ENCODE results near the gene SNAPC4.

Gene SNAPC4

GRCh38 chr9:136405481-136405880 is 5.5 kb upstream of the SNAPC4 start:
- TF ChIP-seq CTCF (IDR thresholded peaks at IDR 0.05), result no peak
- Histone ChIP-seq H3K4me1 (no peaks in the 10 kb centered on the region), H3K4me2 (ENCODE audit: low read length) (no peak overlapping the region), H3K79me2 (no peaks in the 10 kb centered on the region), H3K9me3 (ENCODE audit: control insufficient read depth, low read length) (no peaks in the 10 kb centered on the region), H3K4me3 (ENCODE audit: low read depth, low read length) (no peak overlapping the region), H3K27ac (no peak overlapping the region), H3K27me3 (ENCODE audit: control insufficient read depth, insufficient read depth, low read length) (no peaks in the 10 kb centered on the region), H3K36me3 (ENCODE audit: control insufficient read depth, insufficient read depth, low read length) (no peaks in the 10 kb centered on the region), H2AFZ (no peak overlapping the region), H3K9ac (no peak overlapping the region)

- no peaks in the 10 kb centered on the region for H3K36me3 ChIP-seq (ENCODE audit: control insufficient read depth, insufficient read depth, low read length)
- no peaks in the 10 kb centered on the region for H3K9me3 ChIP-seq (ENCODE audit: control insufficient read depth, low read length)
- no peaks in the 10 kb centered on the region for H3K27me3 ChIP-seq (ENCODE audit: control insufficient read depth, insufficient read depth, low read length)
- no peaks in the 10 kb centered on the region for H3K4me1 ChIP-seq
- TF ChIP-seq CTCF (IDR thresholded peaks at IDR 0.05), result no peak
- H3K9ac ChIP-seq, result no peak overlapping the region
- H3K4me3 ChIP-seq (ENCODE audit: low read depth, low read length), result no peak overlapping the region
- no peak overlapping the region for H2AFZ ChIP-seq
- no peak overlapping the region for H3K27ac ChIP-seq
- H3K79me2 ChIP-seq, result no peaks in the 10 kb centered on the region
- H3K4me2 ChIP-seq (ENCODE audit: low read length), result no peak overlapping the region
Observed at GRCh38 chr9:136404801-136405136, 4.8 kb upstream of the SNAPC4 start.

GRCh38 chr9:136403915-136404800 is 4.2 kb upstream of the SNAPC4 start:
- TF ChIP-seq CTCF (IDR thresholded peaks at IDR 0.05), result no peak
- H2AFZ ChIP-seq, result no peak overlapping the region
- no peaks in the 10 kb centered on the region for H3K36me3 ChIP-seq (ENCODE audit: control insufficient read depth, insufficient read depth, low read length)
- H3K4me3 ChIP-seq (ENCODE audit: low read depth, low read length), result no peak overlapping the region
- no peak overlapping the region for H3K27ac ChIP-seq
- H3K79me2 ChIP-seq, result no peaks in the 10 kb centered on the region
- H3K9ac ChIP-seq, result no peak overlapping the region
- H3K9me3 ChIP-seq (ENCODE audit: control insufficient read depth, low read length), result no peaks in the 10 kb centered on the region
- no peak overlapping the region for H3K4me2 ChIP-seq (ENCODE audit: low read length)
- H3K4me1 ChIP-seq, result no peaks in the 10 kb centered on the region
- no peaks in the 10 kb centered on the region for H3K27me3 ChIP-seq (ENCODE audit: control insufficient read depth, insufficient read depth, low read length)

GRCh38 chr9:136403538-136403914 is 3.6 kb upstream of the SNAPC4 start:
- Histone ChIP-seq H3K9me3 (ENCODE audit: control insufficient read depth, low read length) (no peaks in the 10 kb centered on the region), H3K79me2 (no peaks in the 10 kb centered on the region), H3K4me3 (ENCODE audit: low read depth, low read length) (no peak overlapping the region), H3K27me3 (ENCODE audit: control insufficient read depth, insufficient read depth, low read length) (no peaks in the 10 kb centered on the region), H3K4me1 (no peaks in the 10 kb centered on the region), H2AFZ (no peak overlapping the region), H3K9ac (no peak overlapping the region), H3K36me3 (ENCODE audit: control insufficient read depth, insufficient read depth, low read length) (no peaks in the 10 kb centered on the region), H3K4me2 (ENCODE audit: low read length) (no peak overlapping the region), H3K27ac (no peak overlapping the region)
- no peak for TF ChIP-seq CTCF (IDR thresholded peaks at IDR 0.05)

- TF ChIP-seq CTCF (IDR thresholded peaks at IDR 0.05), result no peak
- Histone ChIP-seq H3K27ac (no peak overlapping the region), H3K36me3 (ENCODE audit: control insufficient read depth, insufficient read depth, low read length) (no peaks in the 10 kb centered on the region)
Observed at GRCh38 chr9:136402067-136402466, 2.1 kb upstream of the SNAPC4 start.

More at GRCh38 chr9:136402067-136402466, 2.1 kb upstream of the SNAPC4 start:
- H3K4me3 ChIP-seq (ENCODE audit: low read depth, low read length), result no peak overlapping the region
- no peak overlapping the region for H3K9ac ChIP-seq
- no peak overlapping the region for H2AFZ ChIP-seq
- H3K27me3 ChIP-seq (ENCODE audit: control insufficient read depth, insufficient read depth, low read length), result no peaks in the 10 kb centered on the region
- H3K4me1 ChIP-seq, result no peaks in the 10 kb centered on the region
- H3K9me3 ChIP-seq (ENCODE audit: control insufficient read depth, low read length), result no peaks in the 10 kb centered on the region
- H3K4me2 ChIP-seq (ENCODE audit: low read length), result no peak overlapping the region
- H3K79me2 ChIP-seq, result no peaks in the 10 kb centered on the region
